HEK293 (cell line): Measurements from ENCODE around the gene LRP1B.

Source experiments
- CTCF ChIA-PET: fragments of 350-600 bp; formaldehyde crosslinking; extraction: SDS; loops from one replicate; lab custom pipeline; 2021; ENCODE audit warnings: antibody characterized with exemption; lab: Yijun Ruan, JAX
- POLR2A ChIA-PET: fragments of 300-600 bp; formaldehyde crosslinking; extraction: SDS; loops from one replicate; lab custom pipeline; 2020; ENCODE audit warnings: antibody characterized with exemption, inconsistent platforms; lab: Yijun Ruan, JAX
- H3K27ac ChIP-seq: fragments of 200-500 bp; sonication (Bioruptor generic); 2 replicates; pipeline ENCODE4 v1.5.1; 2014; ENCODE audit warnings: low read depth, low read length, control low read depth, inconsistent platforms; ENCODE audit errors: extremely low read depth
- H3K36me3 ChIP-seq, 2 experiments: fragments of 200-500 bp in 1 of 2; sonication (Bioruptor generic) in 1 of 2; 1 replicate in 1 of 2; 2 replicates in 1 of 2; pipeline ENCODE4 v1.5.1; 2014 to 2017; ENCODE audit warnings: inconsistent platforms in 2 of 2, low read length in 2 of 2; ENCODE audit not compliant: control insufficient read depth in 2 of 2, insufficient read depth in 1 of 2
- H3K4me1 ChIP-seq: fragments of 200-500 bp; sonication (Bioruptor generic); 2 replicates; pipeline ENCODE4 v1.5.1; 2014; ENCODE audit warnings: mild to moderate bottlenecking, low read length, inconsistent platforms; ENCODE audit not compliant: control insufficient read depth, insufficient read depth
- H3K4me3 ChIP-seq: 2 replicates; pipeline ENCODE4 v1.5.1; 2011; ENCODE audit warnings: low read depth, mild to moderate bottlenecking, control low read depth, low read length, moderate library complexity
- H3K9me3 ChIP-seq: fragments of 200-500 bp; sonication (Bioruptor generic); 2 replicates; pipeline ENCODE4 v1.5.1; 2014; ENCODE audit warnings: low read depth, low read length, inconsistent platforms; ENCODE audit not compliant: control insufficient read depth, insufficient read depth
- HOXD13 ChIP-seq: sonication (generic); formaldehyde crosslinking; IDR thresholded peaks from 2 replicates; pipeline ENCODE4 v1.8.0; 2022; ENCODE audit warnings: missing genetic modification reagents, borderline replicate concordance
- KLF16 ChIP-seq: fragments of 450-650 bp; formaldehyde crosslinking; IDR thresholded peaks from 2 replicates; pipeline ENCODE4 v1.5.1; 2017; ENCODE audit warnings: missing biosample characterization, missing genetic modification characterization
- KLF17 ChIP-seq: fragments of 450-650 bp; formaldehyde crosslinking; IDR thresholded peaks from 2 replicates; pipeline ENCODE4 v1.5.1; 2016; ENCODE audit warnings: missing biosample characterization, missing genetic modification characterization
- PRDM1 ChIP-seq: fragments of 450-650 bp; formaldehyde crosslinking; IDR thresholded peaks from 2 replicates; pipeline ENCODE4; 2016; ENCODE audit warnings: missing biosample characterization, missing genetic modification characterization
- PRDM6 ChIP-seq: fragments of 450-650 bp; formaldehyde crosslinking; IDR thresholded peaks from 2 replicates; pipeline ENCODE4 v1.5.1; 2017; ENCODE audit warnings: missing biosample characterization, missing genetic modification characterization
- SALL2 ChIP-seq: fragments of 450-650 bp; formaldehyde crosslinking; IDR thresholded peaks from 2 replicates; pipeline ENCODE4 v1.5.0; 2017; ENCODE audit warnings: missing biosample characterization, mild to moderate bottlenecking, missing genetic modification characterization, borderline replicate concordance
- ZBTB8A ChIP-seq: fragments of 450-650 bp; formaldehyde crosslinking; IDR thresholded peaks from 2 replicates; pipeline ENCODE4 v1.5.1; 2016; ENCODE audit warnings: missing biosample characterization, missing genetic modification characterization
- ZFP69B ChIP-seq: fragments of 450-650 bp; formaldehyde crosslinking; IDR thresholded peaks from 2 replicates; pipeline ENCODE4 v1.5.1; 2016; ENCODE audit warnings: missing biosample characterization, missing genetic modification characterization
- ZNF10 ChIP-seq: fragments of 450-650 bp; formaldehyde crosslinking; IDR thresholded peaks from 2 replicates; pipeline ENCODE4 v1.5.1; 2017; ENCODE audit warnings: missing biosample characterization, missing genetic modification characterization
- ZNF133 ChIP-seq: fragments of 450-650 bp; formaldehyde crosslinking; IDR thresholded peaks from 2 replicates; pipeline ENCODE4 v1.5.1; 2016; ENCODE audit warnings: missing biosample characterization, missing genetic modification characterization
- ZNF26 ChIP-seq: fragments of 450-650 bp; formaldehyde crosslinking; IDR thresholded peaks from 2 replicates; pipeline ENCODE4 v1.5.1; 2016; ENCODE audit warnings: missing biosample characterization, missing genetic modification characterization
- ZNF335 ChIP-seq: fragments of 450-650 bp; formaldehyde crosslinking; conservative IDR thresholded peaks from 2 replicates; pipeline ENCODE4 v1.5.1; 2016; ENCODE audit warnings: missing biosample characterization, missing genetic modification characterization
- ZNF514 ChIP-seq: fragments of 450-650 bp; formaldehyde crosslinking; IDR thresholded peaks from 2 replicates; pipeline ENCODE4 v1.5.1; 2016; ENCODE audit warnings: missing biosample characterization, missing genetic modification characterization
- ZNF548 ChIP-seq: fragments of 450-650 bp; formaldehyde crosslinking; IDR thresholded peaks from 2 replicates; pipeline ENCODE4 v1.5.1; 2016; ENCODE audit warnings: missing biosample characterization, missing genetic modification characterization
- ZNF560 ChIP-seq: fragments of 450-650 bp; formaldehyde crosslinking; IDR thresholded peaks from 2 replicates; pipeline ENCODE4 v1.5.1; 2017; ENCODE audit warnings: missing biosample characterization, missing genetic modification characterization, borderline replicate concordance
- ZNF660 ChIP-seq: fragments of 450-650 bp; IDR thresholded peaks from 2 replicates; pipeline ENCODE4 v1.5.1; 2018; ENCODE audit warnings: missing biosample characterization, mild to moderate bottlenecking, missing genetic modification characterization
- ZNF664 ChIP-seq: fragments of 450-650 bp; formaldehyde crosslinking; IDR thresholded peaks from 2 replicates; pipeline ENCODE4 v1.5.1; 2016; ENCODE audit warnings: missing biosample characterization, missing genetic modification characterization
- ZNF76 ChIP-seq: fragments of 450-650 bp; formaldehyde crosslinking; IDR thresholded peaks from 2 replicates; pipeline ENCODE4; 2016; ENCODE audit warnings: low read depth, missing biosample characterization, missing genetic modification characterization, borderline replicate concordance
- TF ChIP-seq, protein P1 (sequence below): fragments of 450-650 bp; formaldehyde crosslinking; IDR thresholded peaks from 2 replicates; pipeline ENCODE4 v1.5.1; 2017; ENCODE audit warnings: missing biosample characterization, missing genetic modification characterization
- TF ChIP-seq, protein P2 (sequence below): fragments of 450-650 bp; formaldehyde crosslinking; IDR thresholded peaks from 2 replicates; pipeline ENCODE4 v1.5.1; 2016; ENCODE audit warnings: missing biosample characterization, missing genetic modification characterization
- TF ChIP-seq, protein P3 (sequence below): fragments of 450-650 bp; formaldehyde crosslinking; conservative IDR thresholded peaks from 2 replicates; pipeline ENCODE4 v1.5.1; 2016; ENCODE audit warnings: low read depth, missing biosample characterization, missing genetic modification characterization

Gene LRP1B

GRCh38 chr2:142037066-142037465, 93.8 kb downstream of the LRP1B start:
- H3K4me1 ChIP-seq = peaks cover 6% of the 10 kb centered on the region; the same call in 1 of the 2 replicates
- no peaks in the 10 kb centered on the region for H3K36me3 ChIP-seq
- H3K4me3 ChIP-seq = no peak overlapping the region; the same call in 1 of the 2 replicates
- H3K9me3 ChIP-seq = no peaks in the 10 kb centered on the region
- H3K27ac ChIP-seq = no peak overlapping the region
- CTCF ChIA-PET = interaction anchor here (0.6 to 1.4 kb wide), 2 partner anchors 11 to 1673 kb away, joined by 3 read pairs; no protein-coding TSS in a partner anchor
- POLR2A ChIA-PET = no interaction called here
- 0 out of 2 replicates have a peak, but pooled peaks have one; percentile 20 for TF ChIP-seq PRDM1 (tag by site-specific recombination)
- TF ChIP-seq KLF17 = no peak
- TF ChIP-seq ZNF660 (tag by site-specific recombination) = 0 out of 2 replicates have a peak, but pooled peaks have one; percentile 14

DNA sequence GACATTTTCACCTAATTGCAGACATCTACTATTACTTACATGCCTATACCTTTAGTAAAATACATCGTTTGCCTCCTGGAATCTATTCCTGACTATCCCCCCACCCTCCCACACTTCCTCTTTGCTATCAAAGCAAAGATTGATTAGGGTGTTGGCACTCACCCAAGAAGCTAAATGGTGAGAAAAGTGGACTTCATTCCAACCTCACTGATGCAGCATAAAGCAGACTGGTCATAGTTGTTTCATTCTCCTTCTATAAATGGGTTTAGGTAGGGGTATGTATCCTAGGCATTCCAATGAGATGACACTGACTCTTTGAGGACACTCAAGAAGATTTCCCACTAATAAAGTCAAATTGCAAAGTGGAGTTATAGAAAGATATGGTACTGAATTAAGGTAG, 97.4 kb downstream of the LRP1B start:
- ChIA-PET CTCF (no interaction called here), POLR2A (no interaction called here)
- Histone ChIP-seq H3K4me1 (peaks cover 6% of the 10 kb centered on the region; the same call in 1 of the 2 replicates), H3K27ac (no peak overlapping the region), H3K36me3 (no peaks in the 10 kb centered on the region), H3K9me3 (no peaks in the 10 kb centered on the region), H3K4me3 (no peak overlapping the region)
- TF ChIP-seq, protein P1, sequence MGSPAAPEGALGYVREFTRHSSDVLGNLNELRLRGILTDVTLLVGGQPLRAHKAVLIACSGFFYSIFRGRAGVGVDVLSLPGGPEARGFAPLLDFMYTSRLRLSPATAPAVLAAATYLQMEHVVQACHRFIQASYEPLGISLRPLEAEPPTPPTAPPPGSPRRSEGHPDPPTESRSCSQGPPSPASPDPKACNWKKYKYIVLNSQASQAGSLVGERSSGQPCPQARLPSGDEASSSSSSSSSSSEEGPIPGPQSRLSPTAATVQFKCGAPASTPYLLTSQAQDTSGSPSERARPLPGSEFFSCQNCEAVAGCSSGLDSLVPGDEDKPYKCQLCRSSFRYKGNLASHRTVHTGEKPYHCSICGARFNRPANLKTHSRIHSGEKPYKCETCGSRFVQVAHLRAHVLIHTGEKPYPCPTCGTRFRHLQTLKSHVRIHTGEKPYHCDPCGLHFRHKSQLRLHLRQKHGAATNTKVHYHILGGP (tag by site-specific recombination) = no peak
- TF ChIP-seq HOXD13 = no peak
- TF ChIP-seq ZNF548 (tag by site-specific recombination) = no peak
- TF ChIP-seq ZNF133 (tag by site-specific recombination) = no peak
- no peak for TF ChIP-seq PRDM6 (tag by site-specific recombination)
- no peak for TF ChIP-seq ZNF664 (tag by site-specific recombination)
- no peak for TF ChIP-seq SALL2 (tag by site-specific recombination)

DNA sequence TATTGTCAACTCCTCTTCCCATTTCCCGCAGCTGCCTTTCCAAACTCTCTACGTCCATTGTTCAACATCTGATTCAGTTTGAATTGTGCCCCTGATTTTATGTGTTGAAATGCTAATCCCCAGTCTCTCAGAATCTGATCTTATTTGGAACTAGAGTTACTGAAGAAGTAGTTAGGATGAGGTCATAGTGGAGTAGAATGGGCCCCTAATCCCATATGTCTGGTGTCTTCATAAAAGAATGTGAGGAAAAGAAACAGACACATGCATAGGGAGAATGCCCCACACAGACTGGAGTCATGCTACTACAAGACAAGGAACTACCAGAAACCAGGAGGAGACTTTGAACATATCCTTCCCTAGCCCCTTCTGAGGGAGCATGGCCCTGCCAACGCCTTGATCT, 99.2 kb downstream of the LRP1B start:
- CTCF ChIA-PET = no interaction called here
- POLR2A ChIA-PET = no interaction called here
- Histone ChIP-seq H3K27ac (no peak overlapping the region), H3K4me3 (no peak overlapping the region), H3K4me1 (no peaks in the 10 kb centered on the region), H3K36me3 (no peaks in the 10 kb centered on the region), H3K9me3 (no peaks in the 10 kb centered on the region)
- TF ChIP-seq ZNF335 (tag by site-specific recombination) (no peak), ZNF76 (tag by site-specific recombination) (no peak), ZBTB8A (tag by site-specific recombination) (no peak), KLF16 (tag by site-specific recombination) (no peak), ZNF10 (no peak), ZNF560 (tag by site-specific recombination) (no peak), ZFP69B (tag by site-specific recombination) (no peak), ZNF514 (tag by site-specific recombination) (no peak), ZNF26 (tag by site-specific recombination) (no peak)
- TF ChIP-seq, protein P2, sequence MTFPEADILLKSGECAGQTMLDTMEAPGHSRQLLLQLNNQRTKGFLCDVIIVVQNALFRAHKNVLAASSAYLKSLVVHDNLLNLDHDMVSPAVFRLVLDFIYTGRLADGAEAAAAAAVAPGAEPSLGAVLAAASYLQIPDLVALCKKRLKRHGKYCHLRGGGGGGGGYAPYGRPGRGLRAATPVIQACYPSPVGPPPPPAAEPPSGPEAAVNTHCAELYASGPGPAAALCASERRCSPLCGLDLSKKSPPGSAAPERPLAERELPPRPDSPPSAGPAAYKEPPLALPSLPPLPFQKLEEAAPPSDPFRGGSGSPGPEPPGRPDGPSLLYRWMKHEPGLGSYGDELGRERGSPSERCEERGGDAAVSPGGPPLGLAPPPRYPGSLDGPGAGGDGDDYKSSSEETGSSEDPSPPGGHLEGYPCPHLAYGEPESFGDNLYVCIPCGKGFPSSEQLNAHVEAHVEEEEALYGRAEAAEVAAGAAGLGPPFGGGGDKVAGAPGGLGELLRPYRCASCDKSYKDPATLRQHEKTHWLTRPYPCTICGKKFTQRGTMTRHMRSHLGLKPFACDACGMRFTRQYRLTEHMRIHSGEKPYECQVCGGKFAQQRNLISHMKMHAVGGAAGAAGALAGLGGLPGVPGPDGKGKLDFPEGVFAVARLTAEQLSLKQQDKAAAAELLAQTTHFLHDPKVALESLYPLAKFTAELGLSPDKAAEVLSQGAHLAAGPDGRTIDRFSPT (tag by site-specific recombination) = no peak
- TF ChIP-seq, protein P3, sequence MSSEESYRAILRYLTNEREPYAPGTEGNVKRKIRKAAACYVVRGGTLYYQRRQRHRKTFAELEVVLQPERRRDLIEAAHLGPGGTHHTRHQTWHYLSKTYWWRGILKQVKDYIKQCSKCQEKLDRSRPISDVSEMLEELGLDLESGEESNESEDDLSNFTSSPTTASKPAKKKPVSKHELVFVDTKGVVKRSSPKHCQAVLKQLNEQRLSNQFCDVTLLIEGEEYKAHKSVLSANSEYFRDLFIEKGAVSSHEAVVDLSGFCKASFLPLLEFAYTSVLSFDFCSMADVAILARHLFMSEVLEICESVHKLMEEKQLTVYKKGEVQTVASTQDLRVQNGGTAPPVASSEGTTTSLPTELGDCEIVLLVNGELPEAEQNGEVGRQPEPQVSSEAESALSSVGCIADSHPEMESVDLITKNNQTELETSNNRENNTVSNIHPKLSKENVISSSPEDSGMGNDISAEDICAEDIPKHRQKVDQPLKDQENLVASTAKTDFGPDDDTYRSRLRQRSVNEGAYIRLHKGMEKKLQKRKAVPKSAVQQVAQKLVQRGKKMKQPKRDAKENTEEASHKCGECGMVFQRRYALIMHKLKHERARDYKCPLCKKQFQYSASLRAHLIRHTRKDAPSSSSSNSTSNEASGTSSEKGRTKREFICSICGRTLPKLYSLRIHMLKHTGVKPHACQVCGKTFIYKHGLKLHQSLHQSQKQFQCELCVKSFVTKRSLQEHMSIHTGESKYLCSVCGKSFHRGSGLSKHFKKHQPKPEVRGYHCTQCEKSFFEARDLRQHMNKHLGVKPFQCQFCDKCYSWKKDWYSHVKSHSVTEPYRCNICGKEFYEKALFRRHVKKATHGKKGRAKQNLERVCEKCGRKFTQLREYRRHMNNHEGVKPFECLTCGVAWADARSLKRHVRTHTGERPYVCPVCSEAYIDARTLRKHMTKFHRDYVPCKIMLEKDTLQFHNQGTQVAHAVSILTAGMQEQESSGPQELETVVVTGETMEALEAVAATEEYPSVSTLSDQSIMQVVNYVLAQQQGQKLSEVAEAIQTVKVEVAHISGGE = no peak
